ENCODE measurements around the gene CHST11.

DNA sequence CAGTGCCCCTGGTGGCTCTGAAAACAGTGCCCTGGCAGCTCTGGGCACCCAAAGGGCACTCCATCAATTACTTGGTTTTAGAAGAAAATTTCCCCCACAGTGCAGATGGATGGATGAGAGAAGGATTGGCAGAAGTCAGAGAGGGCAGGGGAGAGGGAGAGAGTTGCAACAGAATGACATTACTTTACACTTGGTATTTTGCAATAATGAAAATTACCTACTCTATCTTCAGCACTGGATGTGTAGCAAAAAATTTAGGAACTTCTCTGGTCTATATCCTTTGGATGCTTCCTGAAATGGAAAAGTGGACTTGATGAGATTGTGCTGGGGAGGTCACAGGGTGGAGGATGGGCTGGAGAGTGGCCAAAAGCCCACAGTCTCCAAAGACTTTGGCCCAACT lies 193.2 kb downstream of the CHST11 start:
- TF ChIP-seq, protein P1, sequence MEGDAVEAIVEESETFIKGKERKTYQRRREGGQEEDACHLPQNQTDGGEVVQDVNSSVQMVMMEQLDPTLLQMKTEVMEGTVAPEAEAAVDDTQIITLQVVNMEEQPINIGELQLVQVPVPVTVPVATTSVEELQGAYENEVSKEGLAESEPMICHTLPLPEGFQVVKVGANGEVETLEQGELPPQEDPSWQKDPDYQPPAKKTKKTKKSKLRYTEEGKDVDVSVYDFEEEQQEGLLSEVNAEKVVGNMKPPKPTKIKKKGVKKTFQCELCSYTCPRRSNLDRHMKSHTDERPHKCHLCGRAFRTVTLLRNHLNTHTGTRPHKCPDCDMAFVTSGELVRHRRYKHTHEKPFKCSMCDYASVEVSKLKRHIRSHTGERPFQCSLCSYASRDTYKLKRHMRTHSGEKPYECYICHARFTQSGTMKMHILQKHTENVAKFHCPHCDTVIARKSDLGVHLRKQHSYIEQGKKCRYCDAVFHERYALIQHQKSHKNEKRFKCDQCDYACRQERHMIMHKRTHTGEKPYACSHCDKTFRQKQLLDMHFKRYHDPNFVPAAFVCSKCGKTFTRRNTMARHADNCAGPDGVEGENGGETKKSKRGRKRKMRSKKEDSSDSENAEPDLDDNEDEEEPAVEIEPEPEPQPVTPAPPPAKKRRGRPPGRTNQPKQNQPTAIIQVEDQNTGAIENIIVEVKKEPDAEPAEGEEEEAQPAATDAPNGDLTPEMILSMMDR (IDR thresholded peaks at IDR 0.05): no peak
- no peak for TF ChIP-seq POLR2A (IDR thresholded peaks at IDR 0.05)
